Hair follicular keratinocyte (primary cell): Measurements from ENCODE around the gene KCNV2. TPM values are rescaled to one million over a fixed set of nuclear protein-coding genes. Genes with fewer than 3 reads are reported as not detected.

ENCODE experiments used
- total RNA-seq: library from RNA; depleted of rRNA; stranded (reverse); fragments of >200 nt; gene quantifications from 2 replicates; pipeline ENCODE4 v1.2.3, GENCODE V29; 2015

KCNV2 gene
- total RNA-seq, result not detected in 2 replicates

GRCh38 chr9:2717385-2717784, at the start of gene KCNV2:
Gene KCNV2, plus strand, starts transcription at chr9:2717510. Its CDS starts 230 bp downstream, at chr9:2717740.

Other genes starting within 250 kb of the KCNV2 start
- gene VLDLR, start 95.7 kb upstream of the KCNV2 start, total RNA-seq, result 8.3 and 19.8 TPM in 2 replicates
- gene PUM3, start 126.6 kb downstream of the KCNV2 start, total RNA-seq, result 44.1 and 54.7 TPM in 2 replicates